Sciatic nerve (tissue), 2 donors: Measurements from ENCODE around the gene EFCAB8. TPM values are rescaled to one million over a fixed set of nuclear protein-coding genes. Genes with fewer than 3 reads are reported as not detected.

ENCODE experiments used
- ATAC-seq: fragments of 200-7000 bp; cut with Tn5 transposase; one replicate; pipeline ENCODE4 v1.9.1; 2020; ENCODE audit warnings: mild to moderate bottlenecking, moderate library complexity
- DNase-seq: peaks from one replicate; pipeline ENCODE4 v3.0.0-alpha.2; 2020; ENCODE audit warnings: low spot score
- intact Hi-C: fragments of 100-400 bp; cut with DNase I; formaldehyde crosslinking; loops from one replicate; pipeline ENCODE4 v1.14.2; 2022
- total RNA-seq: library from RNA; stranded (reverse); fragmentation: NEBNext Ultra II Directional; extraction: Animal tissue kit (Norgen Biotek cat#: 25700); gene quantifications from one replicate; pipeline ENCODE4 v1.2.1, GENCODE V29; 2021
- donor health status: DM: no; HTN: no; CAD: no.
- donor health status: DM: no; HTN: no; CAD: no.

EFCAB8 gene
- total RNA-seq, 1 donor from 2014 or later, result 1.1 TPM

GRCh38 chr20:33009214-33010132 is 150.8 kb downstream of the EFCAB8 start:
- no peak for DNase-seq
- ATAC-seq, result no peak
- intact Hi-C loops, result no loop called here

- no peak for DNase-seq
- ATAC-seq, result no peak
- intact Hi-C loops, result no loop called here
These were observed 151.4 kb downstream of the EFCAB8 start for GRCh38 chr20:33010133-33010504.

GRCh38 chr20:33010674-33011449 is 152.1 kb downstream of the EFCAB8 start:
- DNase-seq (no peak), ATAC-seq (no peak)
- intact Hi-C loops, result no loop called here

Other genes starting within 250 kb of the EFCAB8 start
- gene C20orf203, start 185.0 kb upstream of the EFCAB8 start, total RNA-seq, result 0.94 TPM
- gene COMMD7, start 115.5 kb upstream of the EFCAB8 start, total RNA-seq, result 30.2 TPM
- gene DNMT3B, start 96.5 kb upstream of the EFCAB8 start, total RNA-seq, result 2.1 TPM
- 93.9 TPM for gene MAPRE1, start 39.0 kb upstream of the EFCAB8 start, total RNA-seq
- not detected for gene SUN5, start 145.5 kb downstream of the EFCAB8 start, total RNA-seq
- gene BPIFB2, start 148.8 kb downstream of the EFCAB8 start, total RNA-seq, result not detected
- not detected for gene BPIFB6, start 172.7 kb downstream of the EFCAB8 start, total RNA-seq
- not detected for gene BPIFB3, start 195.0 kb downstream of the EFCAB8 start, total RNA-seq
- gene BPIFB4, start 220.7 kb downstream of the EFCAB8 start, total RNA-seq, result not detected